22Rv1 (cell line): ENCODE data around the gene ZNF618.

Source experiments
- ZFX ChIP-seq: fragments of 450-650 bp; IDR thresholded peaks from 2 replicates; pipeline ENCODE4 v1.6.1; 2017; ENCODE audit warnings: antibody characterized with exemption, borderline replicate concordance
- TF ChIP-seq, protein P1 (sequence below): fragments of 450-650 bp; IDR thresholded peaks from 2 replicates; pipeline ENCODE4 v1.5.1; 2017; ENCODE audit warnings: mild to moderate bottlenecking

DNA sequence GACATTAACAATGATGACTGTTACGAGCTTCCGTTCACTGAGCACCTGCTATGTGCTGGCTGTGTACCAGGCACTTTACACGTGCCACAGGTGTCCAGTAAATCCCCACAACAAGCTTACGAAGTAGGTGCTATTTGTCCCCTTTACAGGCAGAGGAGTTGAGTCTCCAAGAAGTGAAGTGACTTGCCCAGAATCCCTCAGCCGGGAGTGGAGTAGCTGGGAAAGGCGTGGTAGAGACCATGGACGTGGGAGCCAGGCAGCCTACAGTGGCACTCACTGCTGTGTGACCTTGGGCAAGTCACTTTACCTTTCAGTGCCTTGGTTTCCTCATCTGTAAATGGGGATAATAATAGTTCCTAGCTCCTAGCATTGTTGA is 202.7 kb downstream of the ZNF618 start:
- TF ChIP-seq, protein P1, sequence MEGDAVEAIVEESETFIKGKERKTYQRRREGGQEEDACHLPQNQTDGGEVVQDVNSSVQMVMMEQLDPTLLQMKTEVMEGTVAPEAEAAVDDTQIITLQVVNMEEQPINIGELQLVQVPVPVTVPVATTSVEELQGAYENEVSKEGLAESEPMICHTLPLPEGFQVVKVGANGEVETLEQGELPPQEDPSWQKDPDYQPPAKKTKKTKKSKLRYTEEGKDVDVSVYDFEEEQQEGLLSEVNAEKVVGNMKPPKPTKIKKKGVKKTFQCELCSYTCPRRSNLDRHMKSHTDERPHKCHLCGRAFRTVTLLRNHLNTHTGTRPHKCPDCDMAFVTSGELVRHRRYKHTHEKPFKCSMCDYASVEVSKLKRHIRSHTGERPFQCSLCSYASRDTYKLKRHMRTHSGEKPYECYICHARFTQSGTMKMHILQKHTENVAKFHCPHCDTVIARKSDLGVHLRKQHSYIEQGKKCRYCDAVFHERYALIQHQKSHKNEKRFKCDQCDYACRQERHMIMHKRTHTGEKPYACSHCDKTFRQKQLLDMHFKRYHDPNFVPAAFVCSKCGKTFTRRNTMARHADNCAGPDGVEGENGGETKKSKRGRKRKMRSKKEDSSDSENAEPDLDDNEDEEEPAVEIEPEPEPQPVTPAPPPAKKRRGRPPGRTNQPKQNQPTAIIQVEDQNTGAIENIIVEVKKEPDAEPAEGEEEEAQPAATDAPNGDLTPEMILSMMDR, result no peak
- no peak for TF ChIP-seq ZFX
